ENCODE data around the gene ARHGAP26. TPM values are rescaled to one million over a fixed set of nuclear protein-coding genes. Genes with fewer than 3 reads are reported as not detected.
A peak's percentile ranks its signal among the peaks of the same experiment; 100 is the strongest.

The ARHGAP26 gene
- total and polyA plus RNA-seq, 5 donors from 2014 or later: 2.8 to 40.5 (median 5.4) TPM

- Mint-ChIP-seq H3K9me3 (no peaks in the 10 kb centered on the region), H3K27ac (peak overlapping the region in 1 of 3 donors; percentile 38), H3K4me1 (peaks cover 9 to 25% (median 19%) of the 10 kb centered on the region in 4 donors), H3K4me3 (no peak overlapping the region), H3K27me3 (no peaks in the 10 kb centered on the region), H3K36me3 (no peaks in the 10 kb centered on the region)
- Histone ChIP-seq H3K4me3 (ENCODE audit: low read depth, low read length) (no peak overlapping the region), H3K36me3 (ENCODE audit: control insufficient read depth, insufficient read depth, low read length) (no peaks in the 10 kb centered on the region), H3K27ac (ENCODE audit: insufficient read depth, low read length, poor library complexity, severe bottlenecking) (no peak overlapping the region), H3K4me1 (ENCODE audit: control insufficient read depth, insufficient read depth, low read length, poor library complexity, severe bottlenecking) (peaks cover 12% of the 10 kb centered on the region), H3K27me3 (ENCODE audit: control insufficient read depth, insufficient read depth, low read length) (no peaks in the 10 kb centered on the region), H3K9me3 (ENCODE audit: control insufficient read depth in 2 of 2, low read length in 2 of 2) (no peaks in the 10 kb centered on the region)
- DNase-seq: no peak
- ATAC-seq (ENCODE audit: low read depth in 2 of 2): no peak
Observed at GRCh38 chr5:142831009-142831383, 60.8 kb downstream of the ARHGAP26 start.

- Mint-ChIP-seq H3K9me3 (no peaks in the 10 kb centered on the region), H3K36me3 (no peaks in the 10 kb centered on the region), H3K4me1 (peaks cover 5 to 18% (median 10%) of the 10 kb centered on the region in 4 donors), H3K27ac (no peak overlapping the region), H3K27me3 (no peaks in the 10 kb centered on the region), H3K4me3 (no peak overlapping the region)
- H3K36me3 ChIP-seq (ENCODE audit: control insufficient read depth, insufficient read depth, low read length): no peaks in the 10 kb centered on the region
- peaks cover 2% of the 10 kb centered on the region for H3K4me1 ChIP-seq (ENCODE audit: control insufficient read depth, insufficient read depth, low read length, poor library complexity, severe bottlenecking)
- H3K27ac ChIP-seq (ENCODE audit: insufficient read depth, low read length, poor library complexity, severe bottlenecking): no peak overlapping the region
- no peaks in the 10 kb centered on the region for H3K27me3 ChIP-seq (ENCODE audit: control insufficient read depth, insufficient read depth, low read length)
- ATAC-seq (ENCODE audit: low read depth in 2 of 2) (no peak), DNase-seq (no peak)
- H3K4me3 ChIP-seq (ENCODE audit: low read depth, low read length): no peak overlapping the region
- no peaks in the 10 kb centered on the region for H3K9me3 ChIP-seq (ENCODE audit: control insufficient read depth in 2 of 2, low read length in 2 of 2)
Observed at GRCh38 chr5:142832263-142832662, 62.1 kb downstream of the ARHGAP26 start.

- no peak overlapping the region for H3K4me3 ChIP-seq (ENCODE audit: low read depth, low read length)
- H3K36me3 Mint-ChIP-seq: no peaks in the 10 kb centered on the region
- DNase-seq: no peak
- no peaks in the 10 kb centered on the region for H3K27me3 ChIP-seq (ENCODE audit: control insufficient read depth, insufficient read depth, low read length)
- H3K27me3 Mint-ChIP-seq: no peaks in the 10 kb centered on the region
- H3K27ac ChIP-seq (ENCODE audit: insufficient read depth, low read length, poor library complexity, severe bottlenecking): no peak overlapping the region
- no peaks in the 10 kb centered on the region for H3K9me3 ChIP-seq (ENCODE audit: control insufficient read depth in 2 of 2, low read length in 2 of 2)
- peaks cover 5 to 16% (median 6%) of the 10 kb centered on the region in 4 donors for H3K4me1 Mint-ChIP-seq
- no peaks in the 10 kb centered on the region for H3K36me3 ChIP-seq (ENCODE audit: control insufficient read depth, insufficient read depth, low read length)
- ATAC-seq (ENCODE audit: low read depth in 2 of 2): no peak
- no peak overlapping the region for H3K4me3 Mint-ChIP-seq
- no peaks in the 10 kb centered on the region for H3K4me1 ChIP-seq (ENCODE audit: control insufficient read depth, insufficient read depth, low read length, poor library complexity, severe bottlenecking)
- no peak overlapping the region for H3K27ac Mint-ChIP-seq
- no peaks in the 10 kb centered on the region for H3K9me3 Mint-ChIP-seq
Observed at GRCh38 chr5:142833517-142834449, 63.6 kb downstream of the ARHGAP26 start.

GRCh38 chr5:142834504-142834903 lies 64.3 kb downstream of the ARHGAP26 start:
- DNase-seq (no peak), ATAC-seq (ENCODE audit: low read depth in 2 of 2) (no peak)
- Histone ChIP-seq H3K4me3 (ENCODE audit: low read depth, low read length) (no peak overlapping the region), H3K9me3 (ENCODE audit: control insufficient read depth in 2 of 2, low read length in 2 of 2) (no peaks in the 10 kb centered on the region), H3K36me3 (ENCODE audit: control insufficient read depth, insufficient read depth, low read length) (no peaks in the 10 kb centered on the region), H3K27ac (ENCODE audit: insufficient read depth, low read length, poor library complexity, severe bottlenecking) (no peak overlapping the region), H3K27me3 (ENCODE audit: control insufficient read depth, insufficient read depth, low read length) (no peaks in the 10 kb centered on the region), H3K4me1 (ENCODE audit: control insufficient read depth, insufficient read depth, low read length, poor library complexity, severe bottlenecking) (no peaks in the 10 kb centered on the region)
- Mint-ChIP-seq H3K4me3 (no peak overlapping the region), H3K27ac (no peak overlapping the region), H3K4me1 (peaks cover under 1 to 14% (median 5%) of the 10 kb centered on the region in 4 donors), H3K27me3 (no peaks in the 10 kb centered on the region), H3K36me3 (no peaks in the 10 kb centered on the region), H3K9me3 (no peaks in the 10 kb centered on the region)

- Mint-ChIP-seq H3K9me3 (no peaks in the 10 kb centered on the region), H3K4me3 (no peak overlapping the region), H3K27ac (no peak overlapping the region), H3K36me3 (no peaks in the 10 kb centered on the region), H3K4me1 (peaks cover 2 to 18% (median 5%) of the 10 kb centered on the region in 4 donors), H3K27me3 (no peaks in the 10 kb centered on the region)
- Histone ChIP-seq H3K36me3 (ENCODE audit: control insufficient read depth, insufficient read depth, low read length) (no peaks in the 10 kb centered on the region), H3K27me3 (ENCODE audit: control insufficient read depth, insufficient read depth, low read length) (no peaks in the 10 kb centered on the region), H3K9me3 (ENCODE audit: control insufficient read depth in 2 of 2, low read length in 2 of 2) (no peaks in the 10 kb centered on the region), H3K4me1 (ENCODE audit: control insufficient read depth, insufficient read depth, low read length, poor library complexity, severe bottlenecking) (no peaks in the 10 kb centered on the region), H3K27ac (ENCODE audit: insufficient read depth, low read length, poor library complexity, severe bottlenecking) (no peak overlapping the region), H3K4me3 (ENCODE audit: low read depth, low read length) (no peak overlapping the region)
- ATAC-seq (ENCODE audit: low read depth in 2 of 2) (no peak), DNase-seq (no peak)
Observed at GRCh38 chr5:142835540-142835939, 65.4 kb downstream of the ARHGAP26 start.

- no peak overlapping the region for H3K27ac Mint-ChIP-seq
- ATAC-seq (ENCODE audit: low read depth in 2 of 2) (no peak), DNase-seq (no peak)
- Histone ChIP-seq H3K4me3 (ENCODE audit: low read depth, low read length) (no peak overlapping the region), H3K27me3 (ENCODE audit: control insufficient read depth, insufficient read depth, low read length) (no peaks in the 10 kb centered on the region), H3K4me1 (ENCODE audit: control insufficient read depth, insufficient read depth, low read length, poor library complexity, severe bottlenecking) (no peaks in the 10 kb centered on the region), H3K27ac (ENCODE audit: insufficient read depth, low read length, poor library complexity, severe bottlenecking) (no peak overlapping the region), H3K9me3 (ENCODE audit: control insufficient read depth in 2 of 2, low read length in 2 of 2) (no peaks in the 10 kb centered on the region), H3K36me3 (ENCODE audit: control insufficient read depth, insufficient read depth, low read length) (no peaks in the 10 kb centered on the region)
- peaks cover 2 to 20% (median 7%) of the 10 kb centered on the region in 4 donors for H3K4me1 Mint-ChIP-seq
- no peaks in the 10 kb centered on the region for H3K27me3 Mint-ChIP-seq
- H3K36me3 Mint-ChIP-seq: no peaks in the 10 kb centered on the region
- no peak overlapping the region for H3K4me3 Mint-ChIP-seq
- peaks cover 0 to 1% (median 0%) of the 10 kb centered on the region in 7 donors for H3K9me3 Mint-ChIP-seq
Observed at GRCh38 chr5:142836048-142836447, 65.9 kb downstream of the ARHGAP26 start.

- Histone ChIP-seq H3K4me1 (ENCODE audit: control insufficient read depth, insufficient read depth, low read length, poor library complexity, severe bottlenecking) (no peaks in the 10 kb centered on the region), H3K36me3 (ENCODE audit: control insufficient read depth, insufficient read depth, low read length) (no peaks in the 10 kb centered on the region), H3K27ac (ENCODE audit: insufficient read depth, low read length, poor library complexity, severe bottlenecking) (no peak overlapping the region), H3K9me3 (ENCODE audit: control insufficient read depth in 2 of 2, low read length in 2 of 2) (no peaks in the 10 kb centered on the region), H3K27me3 (ENCODE audit: control insufficient read depth, insufficient read depth, low read length) (no peaks in the 10 kb centered on the region), H3K4me3 (ENCODE audit: low read depth, low read length) (no peak overlapping the region)
- no peak overlapping the region for H3K27ac Mint-ChIP-seq
- H3K4me3 Mint-ChIP-seq: no peak overlapping the region
- no peak for DNase-seq
- H3K36me3 Mint-ChIP-seq: no peaks in the 10 kb centered on the region
- no peaks in the 10 kb centered on the region for H3K27me3 Mint-ChIP-seq
- H3K9me3 Mint-ChIP-seq: peaks cover 0 to 1% (median 0%) of the 10 kb centered on the region in 7 donors
- peaks cover 2 to 18% (median 7%) of the 10 kb centered on the region in 4 donors for H3K4me1 Mint-ChIP-seq
- ATAC-seq (ENCODE audit: low read depth in 2 of 2): no peak
Observed at GRCh38 chr5:142837081-142837725, 67.0 kb downstream of the ARHGAP26 start.
